Esophagus squamous epithelium (tissue), 5 donors: ENCODE data around the gene ESPNL. TPM values are rescaled to one million over a fixed set of nuclear protein-coding genes. Genes with fewer than 3 reads are reported as not detected.
A peak's percentile ranks its signal among the peaks of the same experiment; 100 is the strongest.

Experiments
- DNase-seq: peaks from one replicate; lab custom pipeline; 2025; lab: John Stamatoyannopoulos, UW
- H3K27ac ChIP-seq, 4 donors: fragments of 200-600 bp; sonication (generic); one replicate each; pipeline ENCODE4 v1.5.1; 2016 to 2019; ENCODE audit warnings: mild to moderate bottlenecking in 1 of 4
- H3K27me3 ChIP-seq, 4 donors: fragments of 200-600 bp; sonication (generic); 1 replicate in 3 of 4; 2 replicates in 1 of 4; pipeline versions ENCODE4 v1.5.1 to v1.6.0; 2017 to 2021; ENCODE audit warnings: antibody characterized with exemption in 1 of 4
- H3K36me3 ChIP-seq, 3 donors: fragments of 200-600 bp; sonication (generic); one replicate each; pipeline ENCODE4 v1.5.1; 2016 to 2019
- H3K4me1 ChIP-seq, 3 donors: fragments of 200-600 bp; sonication (generic); one replicate each; pipeline ENCODE4 v1.5.1; 2017 to 2019
- H3K4me3 ChIP-seq, 4 donors: fragments of 200-600 bp; sonication (generic); 1 replicate in 3 of 4; 2 replicates in 1 of 4; pipeline ENCODE4 v1.5.1; 2016 to 2019; ENCODE audit warnings: mild to moderate bottlenecking in 2 of 4, moderate library complexity in 1 of 4
- H3K9me3 ChIP-seq, 3 donors: fragments of 200-600 bp; sonication (generic); one replicate each; pipeline ENCODE4 v1.5.1; 2016 to 2019
- POLR2A ChIP-seq, 4 donors: fragments of 450-650 bp; IDR thresholded peaks; one replicate each; pipeline ENCODE4 v1.6.1; 2017; ENCODE audit warnings: antibody characterized with exemption in 4 of 4, mild to moderate bottlenecking in 4 of 4, moderate library complexity in 3 of 4
- WGBS, 2 donors: methylation state at CpG; one replicate each; pipeline ENCODE4 v1.1.5; 2018; 5-methylcytosine and 5-hydroxymethylcytosine counted together
- intact Hi-C: fragments of 100-400 bp; cut with DNase I; formaldehyde crosslinking; loops from one replicate; pipeline ENCODE4 v1.15.0; 2022
- total RNA-seq, 4 donors: library from RNA; depleted of rRNA; stranded (reverse); fragments of >200 nt; gene quantifications; one replicate each; pipeline ENCODE4 v1.1.0, GENCODE V29; 2016
- TF ChIP-seq, protein P1 (sequence below), 6 experiments: fragments of 450-650 bp in 4 of 6; fragments of 200-600 bp in 2 of 6; sonication (generic) in 2 of 6; IDR thresholded peaks; one replicate each; pipeline ENCODE4 v1.5.1; 2016 to 2019; ENCODE audit warnings: antibody characterized with exemption in 6 of 6, mild to moderate bottlenecking in 4 of 6, moderate library complexity in 4 of 6
- donor health status: DM: yes; HTN: yes; CAD: no.

ESPNL gene
- total RNA-seq, 4 donors from 2014 or later = 0.04 to 1.3 (median 0.88) TPM; not detected in 1

DNA sequence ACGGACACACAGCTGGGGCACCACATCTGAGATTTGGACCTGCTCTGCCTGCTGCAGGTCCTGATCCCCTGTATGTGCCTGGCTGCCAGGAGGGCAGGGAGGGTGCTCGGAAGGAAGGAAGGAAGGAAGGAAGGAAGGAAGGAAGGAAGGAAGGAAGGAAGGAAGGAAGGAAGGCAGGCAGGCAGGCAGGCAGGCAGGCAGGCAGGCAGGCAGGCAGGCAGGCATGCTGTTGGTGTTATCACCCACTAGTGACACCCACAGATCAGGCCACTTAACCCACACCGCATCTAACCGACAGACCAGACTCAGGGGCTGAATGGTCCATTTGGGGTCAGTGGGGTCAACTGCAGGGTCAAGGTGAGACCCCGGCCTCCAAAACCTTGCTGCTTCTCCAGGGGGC lies 44.1 kb downstream of the ESPNL start:
- TF ChIP-seq, protein P1, sequence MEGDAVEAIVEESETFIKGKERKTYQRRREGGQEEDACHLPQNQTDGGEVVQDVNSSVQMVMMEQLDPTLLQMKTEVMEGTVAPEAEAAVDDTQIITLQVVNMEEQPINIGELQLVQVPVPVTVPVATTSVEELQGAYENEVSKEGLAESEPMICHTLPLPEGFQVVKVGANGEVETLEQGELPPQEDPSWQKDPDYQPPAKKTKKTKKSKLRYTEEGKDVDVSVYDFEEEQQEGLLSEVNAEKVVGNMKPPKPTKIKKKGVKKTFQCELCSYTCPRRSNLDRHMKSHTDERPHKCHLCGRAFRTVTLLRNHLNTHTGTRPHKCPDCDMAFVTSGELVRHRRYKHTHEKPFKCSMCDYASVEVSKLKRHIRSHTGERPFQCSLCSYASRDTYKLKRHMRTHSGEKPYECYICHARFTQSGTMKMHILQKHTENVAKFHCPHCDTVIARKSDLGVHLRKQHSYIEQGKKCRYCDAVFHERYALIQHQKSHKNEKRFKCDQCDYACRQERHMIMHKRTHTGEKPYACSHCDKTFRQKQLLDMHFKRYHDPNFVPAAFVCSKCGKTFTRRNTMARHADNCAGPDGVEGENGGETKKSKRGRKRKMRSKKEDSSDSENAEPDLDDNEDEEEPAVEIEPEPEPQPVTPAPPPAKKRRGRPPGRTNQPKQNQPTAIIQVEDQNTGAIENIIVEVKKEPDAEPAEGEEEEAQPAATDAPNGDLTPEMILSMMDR (IDR thresholded peaks at IDR 0.05) = no peak
- no peak for TF ChIP-seq POLR2A (IDR thresholded peaks at IDR 0.05)
- Histone ChIP-seq H3K36me3 (no peaks in the 10 kb centered on the region), H3K4me1 (peaks cover 24 to 41% (median 32%) of the 10 kb centered on the region in 3 donors), H3K27me3 (no peaks in the 10 kb centered on the region), H3K4me3 (no peak overlapping the region), H3K9me3 (no peaks in the 10 kb centered on the region), H3K27ac (peak overlapping the region in 2 of 4 donors; percentile 66 to 68)
- intact Hi-C loops = no loop called here
- DNase-seq = no peak
- WGBS, 2 donors = 75% methylated on average over 4 of the region's 5 CpGs; no CpG with 5 or more reads in 1 of the 2 donors

DNA sequence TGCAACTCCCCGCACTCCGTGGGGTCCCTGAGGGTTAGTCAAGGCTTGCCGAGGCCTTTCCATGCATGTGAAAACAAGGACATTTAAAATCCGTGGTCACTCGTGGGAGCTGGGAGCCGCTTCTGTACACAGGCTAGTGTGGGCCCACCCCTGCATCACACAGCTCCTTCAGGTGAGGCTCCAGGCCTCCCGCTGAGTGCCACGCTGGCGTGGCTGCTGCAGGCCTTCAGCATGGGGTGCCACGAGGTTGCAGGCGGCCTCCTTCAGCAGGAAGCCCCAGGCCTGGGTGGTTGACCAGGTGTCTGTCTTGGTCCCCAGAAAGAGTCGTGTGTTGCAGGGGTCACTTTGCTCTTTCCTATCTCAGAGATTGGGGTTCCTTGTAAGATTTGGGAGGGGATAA lies 44.9 kb downstream of the ESPNL start:
- no peak for TF ChIP-seq POLR2A (IDR thresholded peaks at IDR 0.05)
- TF ChIP-seq, protein P1 (IDR thresholded peaks at IDR 0.05) = no peak
- WGBS, 2 donors = 66 to 93% methylated on average over 3 to 4 of the region's 12 CpGs
- H3K27ac ChIP-seq = no peak overlapping the region
- H3K36me3 ChIP-seq = no peaks in the 10 kb centered on the region
- no peak overlapping the region for H3K4me3 ChIP-seq
- peaks cover 24 to 36% (median 30%) of the 10 kb centered on the region in 3 donors for H3K4me1 ChIP-seq
- H3K27me3 ChIP-seq = no peaks in the 10 kb centered on the region
- intact Hi-C loops = no loop called here
- no peaks in the 10 kb centered on the region for H3K9me3 ChIP-seq
- DNase-seq = no peak

DNA sequence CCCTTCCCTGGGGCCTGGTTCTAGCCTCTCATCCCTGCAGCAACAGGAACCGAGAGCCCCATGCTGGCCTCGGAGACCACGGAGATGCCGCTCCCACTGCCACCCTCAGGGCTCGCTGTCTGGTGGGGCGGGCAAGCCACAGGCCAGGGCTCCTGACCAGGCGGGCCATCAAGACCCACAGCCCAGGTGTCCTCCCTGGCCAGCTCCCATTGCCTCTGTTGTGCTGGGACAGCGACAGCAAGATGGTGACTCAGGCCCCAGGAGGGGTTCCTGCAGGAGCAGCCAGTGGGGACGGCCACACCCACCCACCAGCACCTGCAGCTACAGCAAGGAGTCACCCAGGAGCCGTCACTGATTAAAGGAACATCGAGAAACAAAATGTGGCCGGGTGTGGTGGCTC lies 45.7 kb downstream of the ESPNL start:
- no peaks in the 10 kb centered on the region for H3K27me3 ChIP-seq
- 17 to 71% methylated on average over 2 to 4 of the region's 12 CpGs for WGBS, 2 donors
- no peaks in the 10 kb centered on the region for H3K36me3 ChIP-seq
- no peak for DNase-seq
- peaks cover 24 to 33% (median 30%) of the 10 kb centered on the region in 3 donors for H3K4me1 ChIP-seq
- no peak overlapping the region for H3K27ac ChIP-seq
- intact Hi-C loops = no loop called here
- no peak overlapping the region for H3K4me3 ChIP-seq
- H3K9me3 ChIP-seq = no peaks in the 10 kb centered on the region
- TF ChIP-seq, protein P1 (IDR thresholded peaks at IDR 0.05) = no peak
- no peak for TF ChIP-seq POLR2A (IDR thresholded peaks at IDR 0.05)

DNA sequence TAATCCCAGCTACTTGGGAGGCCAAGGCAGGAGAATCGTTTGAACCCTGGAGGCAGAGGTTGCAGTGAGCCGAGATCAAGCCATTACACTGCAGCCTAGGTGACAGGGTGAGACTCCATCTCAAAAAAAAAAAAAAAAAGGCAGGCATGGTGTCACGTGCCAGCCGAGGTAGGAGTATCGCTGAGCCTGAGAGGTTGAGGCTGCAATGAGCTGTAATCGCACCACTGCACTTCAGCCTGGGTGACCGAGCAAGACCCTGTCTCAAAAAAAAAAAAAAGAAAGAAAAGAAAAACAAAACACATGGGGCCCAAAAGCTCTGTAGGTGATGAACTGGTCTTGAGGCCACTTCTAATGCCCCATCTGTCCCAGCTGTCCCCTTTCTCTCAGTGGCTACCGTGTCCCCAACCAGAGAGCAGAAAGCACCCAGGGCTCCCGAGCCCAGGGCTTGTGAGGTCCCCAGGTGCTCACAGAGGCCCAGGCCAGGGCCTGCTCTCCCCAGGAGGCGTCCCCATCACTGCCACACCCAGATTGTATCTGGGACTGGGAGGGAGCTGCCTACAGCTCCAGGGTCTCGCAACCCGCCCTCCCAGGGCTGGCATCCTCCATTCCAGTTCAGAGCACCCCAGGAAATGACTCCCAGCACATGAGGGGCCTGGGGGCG lies 46.9 kb downstream of the ESPNL start:
- H3K9me3 ChIP-seq = no peaks in the 10 kb centered on the region
- H3K27ac ChIP-seq = no peak overlapping the region
- no peaks in the 10 kb centered on the region for H3K36me3 ChIP-seq
- peaks cover 14 to 21% (median 20%) of the 10 kb centered on the region in 3 donors for H3K4me1 ChIP-seq
- 78 to 84% methylated on average over 6 to 10 of the region's 13 CpGs for WGBS, 2 donors
- H3K27me3 ChIP-seq = no peaks in the 10 kb centered on the region
- TF ChIP-seq POLR2A (IDR thresholded peaks at IDR 0.05) = no peak
- TF ChIP-seq, protein P1 (IDR thresholded peaks at IDR 0.05) = no peak
- intact Hi-C loops = no loop called here
- DNase-seq = no peak
- H3K4me3 ChIP-seq = no peak overlapping the region

DNA sequence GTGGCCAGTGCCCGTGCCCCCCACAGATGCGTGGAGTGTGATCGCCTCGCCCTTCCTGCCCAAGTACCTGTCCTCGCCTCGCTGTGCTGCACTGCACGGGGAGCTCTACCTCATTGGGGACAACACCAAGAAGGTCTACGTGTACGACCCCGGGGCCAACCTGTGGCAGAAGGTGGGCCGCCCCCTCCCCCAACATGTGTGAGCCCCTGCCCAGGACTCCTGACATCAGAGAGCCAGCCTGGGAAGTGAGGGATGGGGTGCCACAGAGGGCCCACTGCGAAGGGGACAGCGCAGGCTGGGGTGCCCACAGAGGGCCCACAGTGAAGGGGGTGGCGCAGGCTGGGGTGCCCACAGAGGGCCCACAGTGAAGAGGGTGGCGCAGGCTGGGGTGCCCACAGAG lies 48.8 kb downstream of the ESPNL start:
- intact Hi-C loops = no loop called here
- WGBS, 2 donors = 94% methylated on average over 6 of the region's 15 CpGs; no CpG with 5 or more reads in 1 of the 2 donors
- Histone ChIP-seq H3K4me3 (no peak overlapping the region), H3K9me3 (no peaks in the 10 kb centered on the region), H3K4me1 (peaks cover under 1 to 13% (median under 1%) of the 10 kb centered on the region in 3 donors), H3K36me3 (no peaks in the 10 kb centered on the region), H3K27me3 (no peaks in the 10 kb centered on the region), H3K27ac (no peak overlapping the region)
- no peak for DNase-seq
- TF ChIP-seq, protein P1 (IDR thresholded peaks at IDR 0.05) = no peak
- TF ChIP-seq POLR2A (IDR thresholded peaks at IDR 0.05) = no peak
